K562 (cell line): Measurements from ENCODE around the gene MRPL27. TPM values are rescaled to one million over a fixed set of nuclear protein-coding genes. Genes with fewer than 3 reads are reported as not detected.

Experiments
- AFF4 ChIP-seq: sonication (generic); formaldehyde crosslinking; IDR thresholded peaks from 2 replicates; pipeline ENCODE4 v1.8.0; 2023; ENCODE audit warnings: mild to moderate bottlenecking, missing genetic modification reagents
- BCLAF1 ChIP-seq, 2 experiments: fragments of 450-650 bp in 1 of 2; IDR thresholded peaks; 2 replicates each; pipeline ENCODE4 v1.6.1; 2011 to 2017; ENCODE audit warnings: low read depth in 2 of 2, antibody characterized with exemption in 1 of 2, borderline replicate concordance in 1 of 2, low read length in 1 of 2, mild to moderate bottlenecking in 1 of 2, mixed read lengths in 1 of 2; ENCODE audit not compliant: control insufficient read depth in 1 of 2
- DNMT1 ChIP-seq: fragments of 450-650 bp; IDR thresholded peaks from 2 replicates; pipeline ENCODE4 v1.6.1; 2016; ENCODE audit warnings: antibody characterized with exemption, mild to moderate bottlenecking
- GABPB2 ChIP-seq: fragments of 250-450 bp; sonication (Bioruptor Pico); conservative IDR thresholded peaks from 2 replicates; pipeline ENCODE4 v1.5.1; 2021; ENCODE audit warnings: mild to moderate bottlenecking
- ID3 ChIP-seq, 2 experiments: fragments of 250-450 bp in 1 of 2; fragments of 450-650 bp in 1 of 2; sonication (Bioruptor Pico) in 1 of 2; IDR thresholded peaks; 2 replicates each; pipeline versions ENCODE4 v1.6.1 to v1.8.0; 2016 to 2021; ENCODE audit warnings: mild to moderate bottlenecking in 2 of 2, moderate library complexity in 2 of 2, missing compliant biosample characterization in 1 of 2, missing genetic modification characterization in 1 of 2
- NEUROD1 ChIP-seq: fragments of 150-350 bp; IDR thresholded peaks from 2 replicates; pipeline ENCODE4 v1.6.1; 2014; ENCODE audit warnings: borderline replicate concordance, low read length, low read depth; ENCODE audit not compliant: partially characterized antibody
- NFE2 ChIP-seq: IDR thresholded peaks from 2 replicates; pipeline ENCODE4 v1.6.1; 2014; ENCODE audit warnings: antibody characterized with exemption, low read depth
- NFIC ChIP-seq: fragments of 450-650 bp; IDR thresholded peaks from 2 replicates; pipeline ENCODE4 v1.6.1; 2017; ENCODE audit warnings: mild to moderate bottlenecking, inconsistent platforms
- SMARCA4 ChIP-seq: fragments of 450-650 bp; IDR thresholded peaks from 2 replicates; pipeline ENCODE4 v1.6.1; 2016
- THRB ChIP-seq: fragments of 450-650 bp; formaldehyde crosslinking; conservative IDR thresholded peaks from 2 replicates; pipeline ENCODE4 v1.4.0; 2022; ENCODE audit warnings: mild to moderate bottlenecking, missing genetic modification characterization
- ZFPM2 ChIP-seq: fragments of 250-450 bp; sonication (Bioruptor Pico); IDR thresholded peaks from 2 replicates; pipeline ENCODE4 v1.5.1; 2022; ENCODE audit warnings: mild to moderate bottlenecking
- ZNF507 ChIP-seq: conservative IDR thresholded peaks from 2 replicates; pipeline ENCODE4 v1.6.1; 2017; ENCODE audit warnings: missing genetic modification characterization, missing compliant biosample characterization
- polyA plus RNA-seq, 8 experiments: library from polyadenylated mRNA; depleted of rRNA in 4 of 8; stranded (reverse) in 5 of 8; unstranded in 3 of 8; fragments of >200 nt; fragmentation: Nextera tagmentation in 2 of 8; fragmentation: Illumina TruSeq in 1 of 8; extraction: Ambion mirVana in 2 of 8; extraction: Trizol in 1 of 8; gene quantifications; 2 replicates each; pipeline versions ENCODE4 v1.2.1 to v1.2.3, GENCODE V29; 2011 to 2014; ENCODE audit warnings: inconsistent platforms in 1 of 8, missing spikeins in 1 of 8
- total RNA-seq, 7 experiments: library from RNA; depleted of rRNA in 6 of 7; stranded (reverse); fragments of >200 nt in 6 of 7; fragmentation: Illumina TruSeq in 2 of 7; extraction: Trizol in 2 of 7; gene quantifications; 2 replicates each; pipeline versions ENCODE4 v1.2.1 to v1.2.3, GENCODE V29; 2011 to 2021; ENCODE audit warnings: low replicate concordance in 1 of 7

The MRPL27 gene
- total and polyA plus RNA-seq, 9 of the 15 experiments (the other 6 are each of a cell fraction or from before 2014, with no cell fraction given) = 96.3 to 401 (median 142) TPM

GRCh38 chr17:50345432-50346312 is 27.3 kb downstream of the MRPL27 start, which contains the start of gene XYLT2 (continued):
- TF ChIP-seq NEUROD1 (no peak), AFF4 (no peak), THRB (CRISPR knock-in tag) (no peak), DNMT1 (no peak), ZNF507 (tag) (no peak), ZFPM2 (no peak), NFIC (no peak; the same call in 1 of the 2 replicates), SMARCA4 (no peak), BCLAF1 (IDR thresholded peaks at IDR 0.05; ENCODE audit: borderline replicate concordance in 1 of 2, control insufficient read depth in 1 of 2, low read depth in 2 of 2, low read length in 1 of 2) (no peak), GABPB2 (CRISPR knock-in tag) (no peak), NFE2 (no peak), ID3 (CRISPR knock-in tag; IDR thresholded peaks at IDR 0.05) (no peak), ID3 (tag; IDR thresholded peaks at IDR 0.05) (no peak)
